ENCODE data around the gene EPN2. TPM values are rescaled to one million over a fixed set of nuclear protein-coding genes. Genes with fewer than 3 reads are reported as not detected.
"Not testable (repeated sequence)": the region's sequence is repeated elsewhere in the genome, so short reads cannot be mapped to it uniquely, and the experiment has no call there.

EPN2 gene
- total and polyA plus RNA-seq, 9 donors = 21.6 to 68.9 (median 52.7) TPM

GRCh38 chr17:19348806-19349205, 111.6 kb downstream of the EPN2 start:
- Histone ChIP-seq H3K4me3 (no peak overlapping the region), H3K36me3 (no peaks in the 10 kb centered on the region), H3K4me1 (ENCODE audit: insufficient read depth) (peaks cover 3% of the 10 kb centered on the region), H3K27ac (no peak overlapping the region), H3K9me3 (no peaks in the 10 kb centered on the region), H3K27me3 (no peaks in the 10 kb centered on the region)
- 93 to 96% (median 95%) methylated on average over 9 of the region's 9 CpGs for WGBS, 3 donors
- peak in 2 of 5 donors; percentile 13 to 26 for DNase-seq
- TF ChIP-seq EP300 (IDR thresholded peaks at IDR 0.05) = no peak
- no peak for TF ChIP-seq CTCF (IDR thresholded peaks at IDR 0.05)
- no peak for TF ChIP-seq POLR2A (IDR thresholded peaks at IDR 0.05)
- intact Hi-C loops (cut with DNase I) = no loop called here

- H3K27ac ChIP-seq; H3K36me3 ChIP-seq; intact Hi-C loops (cut with DNase I); H3K4me3 ChIP-seq; DNase-seq; H3K4me1 ChIP-seq (ENCODE audit: insufficient read depth); H3K27me3 ChIP-seq; H3K9me3 ChIP-seq: not testable (repeated sequence)
- 95% methylated on average over 11 of the region's 11 CpGs for WGBS, 3 donors
Measured at GRCh38 chr17:19353401-19353800, 116.2 kb downstream of the EPN2 start.

- Histone ChIP-seq H3K27ac (no peak overlapping the region), H3K4me1 (ENCODE audit: insufficient read depth) (no peaks in the 10 kb centered on the region), H3K36me3 (no peaks in the 10 kb centered on the region), H3K9me3 (no peaks in the 10 kb centered on the region), H3K27me3 (no peaks in the 10 kb centered on the region), H3K4me3 (no peak overlapping the region)
- intact Hi-C loops (cut with DNase I) = no loop called here
- WGBS, 3 donors = 81 to 96% (median 87%) methylated on average over 6 of the region's 6 CpGs
- DNase-seq = no peak
- no peak for TF ChIP-seq POLR2A (IDR thresholded peaks at IDR 0.05)
- no peak for TF ChIP-seq CTCF (IDR thresholded peaks at IDR 0.05)
- TF ChIP-seq EP300 (IDR thresholded peaks at IDR 0.05) = no peak
Measured at GRCh38 chr17:19354748-19355147, 117.6 kb downstream of the EPN2 start.

GRCh38 chr17:19357351-19357750, 120.2 kb downstream of the EPN2 start:
- intact Hi-C loops (cut with DNase I) = no loop called here

GRCh38 chr17:19357761-19358160, 120.6 kb downstream of the EPN2 start:
- Histone ChIP-seq H3K27ac (no peak overlapping the region), H3K36me3 (no peaks in the 10 kb centered on the region), H3K27me3 (no peaks in the 10 kb centered on the region), H3K4me3 (no peak overlapping the region), H3K9me3 (no peaks in the 10 kb centered on the region), H3K4me1 (ENCODE audit: insufficient read depth) (no peaks in the 10 kb centered on the region)
- DNase-seq = peak in 1 of 5 donors; percentile 12
- intact Hi-C loops (cut with DNase I) = no loop called here
- no peak for TF ChIP-seq POLR2A (IDR thresholded peaks at IDR 0.05)
- TF ChIP-seq EP300 (IDR thresholded peaks at IDR 0.05) = no peak
- TF ChIP-seq CTCF (IDR thresholded peaks at IDR 0.05) = no peak
- WGBS, 3 donors = 82 to 89% (median 83%) methylated on average over 7 of the region's 7 CpGs

More at GRCh38 chr17:19357351-19357750, 120.2 kb downstream of the EPN2 start:
- Histone ChIP-seq H3K4me1 (ENCODE audit: insufficient read depth) (no peaks in the 10 kb centered on the region), H3K36me3 (no peaks in the 10 kb centered on the region), H3K4me3 (no peak overlapping the region), H3K9me3 (no peaks in the 10 kb centered on the region), H3K27ac (no peak overlapping the region), H3K27me3 (no peaks in the 10 kb centered on the region)
- WGBS, 3 donors = 92 to 93% (median 92%) methylated on average over 7 of the region's 7 CpGs
- DNase-seq = no peak
- TF ChIP-seq POLR2A (IDR thresholded peaks at IDR 0.05) (no peak), CTCF (IDR thresholded peaks at IDR 0.05) (no peak), EP300 (IDR thresholded peaks at IDR 0.05) (no peak)
